ENCODE measurements around the gene OTOG.

OTOG gene

GRCh38 chr11:17563961-17564686 is 17.1 kb downstream of the OTOG start:
- DNase-seq, result no peak

GRCh38 chr11:17564687-17565042 is 17.6 kb downstream of the OTOG start:
- peak; percentile 11 for DNase-seq

DNA sequence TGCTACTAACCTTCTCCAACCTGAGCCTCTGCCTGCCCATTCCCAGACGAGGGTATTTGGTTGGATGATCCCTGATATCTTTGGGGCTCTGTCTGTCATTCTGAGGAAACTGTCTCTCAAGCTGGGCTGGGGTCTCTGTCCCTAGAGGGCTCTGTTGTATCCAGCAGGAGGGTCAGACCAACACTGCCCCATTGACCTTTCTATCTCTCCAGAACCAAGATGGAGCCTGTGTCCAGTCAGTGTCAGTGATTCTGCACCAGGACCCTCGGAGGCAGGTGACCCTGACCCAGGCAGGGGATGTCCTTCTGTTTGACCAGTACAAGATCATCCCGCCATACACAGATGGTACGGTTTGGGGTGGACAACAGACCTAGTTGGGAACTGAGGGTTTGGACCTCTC is 21.9 kb downstream of the OTOG start:
- no peak for DNase-seq

GRCh38 chr11:17570034-17570433 is 23.0 kb downstream of the OTOG start:
- no peak for DNase-seq

DNA sequence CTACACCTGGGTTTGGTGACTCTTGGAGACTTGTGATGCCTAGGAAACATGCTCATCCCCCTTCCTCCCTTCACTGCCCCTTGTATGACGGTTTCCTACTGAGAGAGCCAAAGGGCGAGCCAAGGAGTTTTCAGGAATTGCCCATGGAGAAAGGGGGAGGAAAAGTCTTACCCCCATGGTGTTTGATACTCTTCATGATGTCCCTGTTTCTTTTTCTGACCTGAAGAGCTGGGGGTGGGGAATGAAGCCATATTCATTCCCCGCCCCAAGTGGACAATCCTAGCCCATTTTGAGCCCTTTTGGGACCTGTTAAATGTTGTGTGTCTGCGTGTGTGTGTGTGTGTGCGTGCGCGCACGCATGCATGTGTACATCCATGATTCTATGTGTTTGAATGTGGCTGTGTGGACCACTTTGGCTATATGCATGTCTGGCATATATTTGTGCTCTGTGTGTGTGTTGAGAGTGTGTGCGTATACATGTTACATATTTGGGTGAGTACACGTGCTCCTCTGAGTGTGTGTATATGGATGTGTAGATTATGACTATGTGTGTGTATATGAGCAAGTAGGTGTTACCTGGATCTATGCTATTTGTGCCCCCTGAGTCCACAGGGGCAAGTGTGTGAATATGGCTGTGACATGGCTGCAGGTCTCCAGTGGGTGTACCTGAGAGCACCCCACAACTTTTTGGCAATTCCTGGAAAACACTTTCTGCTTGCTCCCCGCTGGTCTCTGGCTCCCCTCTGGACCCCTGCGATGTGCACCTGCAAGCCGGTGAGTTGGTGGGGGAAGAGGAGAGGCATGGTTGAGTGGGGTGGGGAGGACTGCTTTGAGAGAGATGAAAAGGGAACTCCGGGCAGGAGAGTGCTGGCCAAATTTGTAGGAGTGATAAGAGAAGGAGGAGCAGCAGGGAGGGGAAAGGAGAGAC is 24.6 kb downstream of the OTOG start:
- no peak for DNase-seq

DNA sequence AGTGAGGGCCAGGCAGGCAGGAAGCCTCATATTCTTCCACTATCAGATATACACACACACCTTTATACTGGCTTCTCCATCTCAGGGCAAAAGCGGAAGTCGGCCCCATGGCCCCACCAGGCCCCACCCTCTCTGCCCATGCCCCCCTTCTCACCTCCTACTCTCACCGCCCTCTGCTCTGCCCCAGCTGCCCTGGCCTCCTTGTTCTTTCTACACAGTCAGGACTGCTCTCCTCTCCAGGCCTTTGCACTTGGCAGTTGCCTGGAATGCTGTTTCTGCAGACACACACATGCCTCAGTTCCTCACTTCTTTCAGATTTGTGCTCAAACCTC is 25.3 kb downstream of the OTOG start:
- DNase-seq, result no peak

DNA sequence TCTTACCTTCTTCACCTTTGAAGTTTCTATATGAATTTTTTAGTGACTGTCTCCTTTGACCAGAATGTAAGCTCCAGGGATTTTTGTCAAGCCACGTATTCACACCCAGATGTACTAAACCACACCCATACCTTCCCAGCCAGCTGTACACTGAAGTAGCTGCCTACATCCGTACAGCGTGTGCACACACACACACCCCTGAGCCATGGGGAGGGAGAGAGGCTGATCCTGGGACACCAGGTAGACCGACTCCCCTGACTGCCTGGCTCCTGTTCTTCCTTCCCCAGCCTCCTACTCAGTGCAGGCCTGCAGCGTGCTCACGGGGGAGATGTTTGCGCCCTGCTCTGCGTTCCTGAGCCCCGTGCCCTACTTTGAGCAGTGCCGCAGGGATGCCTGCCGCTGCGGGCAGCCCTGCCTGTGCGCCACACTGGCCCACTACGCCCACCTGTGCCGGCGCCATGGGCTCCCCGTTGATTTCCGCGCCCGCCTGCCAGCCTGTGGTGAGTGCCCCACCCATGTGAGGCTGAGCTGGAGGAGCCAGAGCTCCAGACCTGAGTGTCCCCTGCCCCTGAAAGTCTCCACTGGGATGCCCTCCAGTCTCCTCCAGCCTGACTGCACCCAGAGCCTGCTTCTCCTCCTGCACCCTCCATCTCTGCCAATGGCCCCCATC is 25.9 kb downstream of the OTOG start:
- peak; percentile 38 for DNase-seq

- DNase-seq, result no peak
These were observed 26.5 kb downstream of the OTOG start for GRCh38 chr11:17573526-17573925.

DNA sequence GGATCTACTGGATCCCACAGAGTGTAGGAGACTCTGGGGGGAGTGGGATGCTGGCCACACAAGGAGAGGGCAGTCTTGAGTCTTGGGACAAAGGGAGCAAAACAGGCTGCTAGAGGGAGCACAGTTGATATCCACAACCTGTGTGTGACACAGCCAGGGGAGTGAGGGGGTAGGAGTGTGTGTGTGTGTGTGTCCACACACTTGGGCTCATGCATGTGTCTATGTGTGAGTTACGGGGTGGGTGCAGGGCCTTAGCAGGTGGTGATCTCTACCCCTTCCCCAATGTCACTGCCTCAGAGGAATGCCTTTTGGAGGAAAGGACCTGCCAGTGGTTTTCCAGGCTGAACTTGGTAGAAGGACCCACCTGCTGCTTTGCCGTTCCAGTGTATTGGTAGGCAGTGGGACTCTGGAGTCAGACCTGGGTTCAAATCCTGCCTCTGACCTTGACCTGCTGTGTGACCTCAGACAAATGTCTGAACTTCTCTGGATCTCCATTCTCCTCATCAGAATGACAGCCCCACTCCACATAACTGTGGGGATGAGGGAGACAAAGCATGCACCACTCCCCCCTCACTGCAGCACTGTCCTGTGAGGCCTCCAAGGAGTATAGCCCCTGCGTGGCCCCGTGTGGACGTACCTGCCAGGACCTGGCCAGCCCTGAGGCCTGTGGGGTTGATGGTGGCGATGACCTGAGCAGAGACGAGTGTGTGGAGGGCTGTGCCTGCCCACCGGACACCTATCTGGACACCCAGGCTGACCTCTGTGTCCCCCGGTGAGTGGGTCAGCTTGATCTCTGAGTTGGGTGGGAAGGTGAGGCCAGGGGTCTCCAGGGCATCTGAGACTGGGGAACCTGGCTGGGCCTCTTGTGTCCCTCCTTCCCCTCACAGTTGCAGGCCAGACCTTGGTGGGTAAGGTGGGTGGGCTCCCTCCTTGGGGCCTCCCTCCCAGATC is 27.4 kb downstream of the OTOG start:
- no peak for DNase-seq

DNA sequence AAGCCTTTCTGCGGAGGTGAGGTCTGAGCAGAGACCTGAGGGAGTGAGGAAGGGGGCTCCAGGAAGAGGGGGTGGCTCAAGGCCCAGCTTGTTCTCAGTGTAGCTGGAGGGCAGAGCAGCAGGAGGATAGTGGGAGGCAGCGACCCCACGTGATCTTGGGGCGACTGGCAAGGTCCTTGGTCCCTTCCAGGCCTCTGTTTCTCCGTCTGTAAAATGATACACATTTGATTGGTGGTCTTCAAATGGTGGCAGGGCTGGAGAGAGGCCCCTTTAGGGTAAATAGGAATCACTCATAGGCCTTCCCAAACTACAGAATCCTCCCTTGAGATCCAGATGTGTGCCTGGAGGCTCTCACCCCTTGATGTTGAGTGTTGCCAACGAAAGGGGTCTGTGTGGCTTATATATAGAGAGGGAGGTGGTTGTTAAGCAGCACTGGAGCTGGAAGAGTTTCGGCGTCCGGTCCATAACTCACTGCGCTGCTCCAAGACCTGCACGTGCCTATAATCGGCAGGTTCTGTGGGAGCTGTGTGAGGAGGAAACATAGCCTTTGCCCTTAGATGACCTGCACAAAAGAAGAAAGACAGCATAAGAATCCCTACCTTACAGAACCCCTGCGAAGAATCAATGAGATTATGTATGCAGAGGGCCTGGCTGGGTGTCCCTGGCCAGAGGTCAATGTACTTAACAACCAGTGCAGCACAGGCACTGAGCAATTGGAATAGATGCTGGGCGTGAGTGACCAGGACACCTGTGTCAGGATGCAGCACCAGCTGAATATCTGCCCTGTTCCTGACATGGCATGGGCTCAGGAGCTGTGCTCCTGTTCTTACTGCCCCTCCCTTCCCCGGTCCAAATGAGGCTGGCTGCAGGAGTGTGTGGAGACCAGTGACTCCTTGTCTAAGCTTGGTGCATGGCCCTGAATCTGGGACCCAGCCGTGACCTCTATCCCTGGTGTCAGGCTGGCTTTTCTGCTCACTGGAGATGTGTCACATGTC is 28.7 kb downstream of the OTOG start:
- DNase-seq, result no peak

DNA sequence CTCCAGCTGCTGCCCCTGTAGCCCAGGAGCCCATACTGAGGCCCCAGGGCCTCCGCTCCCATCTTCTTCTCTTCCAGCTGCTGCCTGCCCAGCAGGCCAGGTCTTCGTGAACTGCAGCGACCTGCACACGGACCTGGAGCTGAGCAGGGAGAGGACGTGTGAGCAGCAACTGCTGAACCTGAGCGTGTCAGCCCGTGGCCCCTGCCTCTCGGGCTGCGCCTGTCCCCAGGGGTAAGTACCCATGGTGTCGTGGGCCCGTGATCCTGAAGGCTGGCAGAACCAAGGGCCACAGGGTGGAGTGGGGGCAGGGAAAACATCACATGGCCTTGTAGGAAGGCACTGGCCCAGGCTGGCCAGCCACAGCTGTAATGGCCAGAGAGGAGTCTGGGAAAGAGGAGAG is 31.2 kb downstream of the OTOG start:
- no peak for DNase-seq

DNA sequence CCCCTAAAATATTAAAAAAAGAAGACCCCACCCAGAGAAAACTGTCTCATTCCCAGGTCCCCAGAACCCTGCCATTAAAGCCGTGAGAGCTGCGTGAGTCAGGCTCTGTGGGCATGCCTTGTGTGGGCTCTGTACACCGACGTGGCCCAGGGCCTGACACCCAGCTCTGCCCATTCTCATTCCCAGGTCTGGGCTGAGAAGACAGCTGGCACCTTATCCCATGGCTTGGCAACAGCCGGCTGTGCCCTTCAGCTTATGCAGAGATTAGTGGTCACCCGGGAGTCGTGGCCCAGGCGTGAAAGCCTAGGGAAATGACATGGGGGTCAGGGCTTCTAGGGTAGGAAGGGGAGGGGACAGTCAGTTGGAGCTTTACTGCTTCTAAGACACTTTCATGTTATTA is 31.9 kb downstream of the OTOG start:
- no peak for DNase-seq

DNA sequence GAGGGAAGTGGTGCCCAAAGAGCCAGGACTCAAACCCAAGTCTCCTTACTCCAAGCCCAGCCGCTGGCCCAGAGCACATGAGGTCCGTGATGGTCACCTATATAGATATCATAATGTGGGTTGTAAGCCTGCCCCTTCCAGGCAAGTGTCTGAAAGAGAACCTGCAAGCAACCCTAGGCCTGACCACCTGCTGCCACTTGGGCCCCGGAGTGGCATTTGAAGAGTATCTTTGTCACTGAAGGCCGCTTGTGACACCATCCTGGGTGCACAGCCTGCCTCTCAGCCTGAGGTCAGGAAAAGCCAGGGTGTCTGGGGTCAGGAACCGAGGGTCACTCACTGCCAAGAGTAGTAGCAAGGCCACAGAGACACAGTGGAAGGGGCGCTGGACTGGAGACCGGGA is 32.4 kb downstream of the OTOG start:
- DNase-seq, result no peak

DNA sequence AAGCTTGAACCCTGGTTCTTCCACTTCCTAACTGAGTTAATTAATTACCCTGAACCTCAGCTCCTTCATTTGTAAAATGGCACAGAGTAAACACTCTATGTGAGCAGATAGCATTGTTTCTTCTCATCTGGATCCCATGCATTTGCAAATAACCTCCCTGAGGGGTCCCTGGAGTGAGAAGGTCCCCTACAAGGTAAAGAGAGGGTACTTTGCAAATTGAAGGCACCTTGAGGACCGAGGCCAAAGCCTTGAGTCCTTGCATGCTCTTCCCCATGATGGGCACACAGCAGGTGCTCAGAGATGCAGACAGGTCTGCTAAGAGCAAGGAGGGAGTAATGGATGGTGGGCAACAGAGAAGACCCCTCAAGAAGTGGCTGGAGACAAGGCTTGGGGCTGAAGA is 33.2 kb downstream of the OTOG start:
- DNase-seq, result no peak

DNA sequence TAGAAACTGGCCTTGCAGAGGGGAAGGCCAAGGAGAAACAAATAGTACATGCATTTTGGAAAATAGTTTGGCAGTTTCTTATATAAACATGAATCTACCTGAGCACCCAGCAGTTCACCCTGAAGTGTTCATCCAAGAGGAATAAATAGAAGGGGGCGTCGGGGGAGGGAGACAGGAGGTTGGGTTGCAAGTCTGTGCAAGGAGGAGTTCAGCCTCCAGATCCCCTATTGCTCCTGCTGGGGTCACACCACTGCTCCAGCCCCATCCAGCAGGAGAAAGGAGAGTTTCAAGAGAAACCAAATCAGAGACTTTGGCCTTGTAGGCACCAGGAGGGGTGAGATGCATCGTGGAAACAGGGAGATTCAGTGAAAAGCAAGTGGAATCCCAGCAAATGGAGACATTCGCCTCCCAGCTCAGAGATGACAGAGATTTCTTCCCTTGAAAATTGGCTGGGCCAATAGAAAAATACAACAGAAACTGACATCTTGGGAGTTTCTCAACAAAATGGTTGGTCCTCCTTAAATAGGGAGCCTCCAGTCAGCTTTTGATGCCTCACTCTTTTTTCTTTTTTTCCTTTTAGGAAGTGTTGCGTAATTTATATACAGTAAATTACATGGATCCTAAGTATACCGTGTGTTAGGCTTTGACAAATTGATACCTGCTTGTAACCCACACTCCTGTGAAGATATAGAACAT is 34.1 kb downstream of the OTOG start:
- no peak for DNase-seq

GRCh38 chr11:17581732-17582053 is 34.6 kb downstream of the OTOG start:
- DNase-seq, result no peak

GRCh38 chr11:17585911-17586695 is 39.0 kb downstream of the OTOG start:
- DNase-seq, result no peak

- DNase-seq, result no peak
These were observed 41.1 kb downstream of the OTOG start for GRCh38 chr11:17588166-17588565.

DNA sequence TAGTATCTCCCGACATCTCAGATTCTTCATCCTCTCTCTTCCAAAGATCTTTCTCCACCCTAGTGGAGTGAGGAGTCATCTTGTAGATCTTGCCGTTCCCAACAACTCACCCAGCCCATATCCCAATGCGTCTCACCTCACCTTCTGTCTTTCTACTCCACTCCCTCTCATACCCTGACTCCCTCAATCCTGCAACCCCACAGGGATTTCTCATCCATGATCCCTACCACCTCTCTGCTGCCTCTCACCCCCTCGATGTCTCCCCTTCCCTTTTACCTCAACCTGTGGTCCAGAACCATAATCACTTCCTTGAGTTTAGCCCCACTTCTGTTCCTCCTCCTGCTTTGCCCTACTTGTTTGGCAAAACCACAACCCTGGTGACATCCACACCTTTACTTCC is 41.7 kb downstream of the OTOG start:
- DNase-seq, result no peak

- DNase-seq, result no peak
These were observed 43.4 kb downstream of the OTOG start for GRCh38 chr11:17590463-17590862.
